WTC11 (cell line): Measurements from ENCODE around the gene PTPMT1.

Experiments used
- AFF4 ChIP-seq: sonication (generic); formaldehyde crosslinking; IDR thresholded peaks from 2 replicates; pipeline ENCODE4 v1.8.1; 2023; ENCODE audit warnings: mild to moderate bottlenecking, missing genetic modification reagents, borderline replicate concordance
- ERG ChIP-seq: fragments of 250-450 bp; sonication (Bioruptor Pico); IDR thresholded peaks from 2 replicates; pipeline ENCODE4 v1.8.0; 2021; ENCODE audit warnings: mild to moderate bottlenecking
- ETV6 ChIP-seq: sonication (generic); formaldehyde crosslinking; IDR thresholded peaks from 2 replicates; pipeline ENCODE4 v1.8.1; 2022; ENCODE audit warnings: mild to moderate bottlenecking, missing genetic modification reagents
- FOXJ3 ChIP-seq: sonication (generic); formaldehyde crosslinking; IDR thresholded peaks from 2 replicates; pipeline ENCODE4 v1.9.0; 2021; ENCODE audit warnings: missing genetic modification reagents, mild to moderate bottlenecking, borderline replicate concordance
- GABPB1 ChIP-seq: sonication (generic); formaldehyde crosslinking; IDR thresholded peaks from 2 replicates; pipeline ENCODE4 v1.8.1; 2023; ENCODE audit warnings: mild to moderate bottlenecking, missing genetic modification reagents
- GTF2I ChIP-seq: fragments of 250-450 bp; sonication (Bioruptor Pico); conservative IDR thresholded peaks from 2 replicates; pipeline ENCODE4 v1.4.0; 2021; ENCODE audit warnings: mild to moderate bottlenecking
- JUN ChIP-seq: sonication (generic); formaldehyde crosslinking; IDR thresholded peaks from 2 replicates; pipeline ENCODE4 v1.8.0; 2023; ENCODE audit warnings: mild to moderate bottlenecking, missing genetic modification reagents
- NR2C2 ChIP-seq: sonication (generic); formaldehyde crosslinking; IDR thresholded peaks from 2 replicates; pipeline ENCODE4 v1.8.0; 2022; ENCODE audit warnings: mild to moderate bottlenecking, missing genetic modification reagents
- USF2 ChIP-seq: sonication (generic); formaldehyde crosslinking; IDR thresholded peaks from 2 replicates; pipeline ENCODE4 v1.8.1; 2023; ENCODE audit warnings: mild to moderate bottlenecking, missing genetic modification reagents, moderate library complexity
- ZNF121 ChIP-seq: sonication (generic); formaldehyde crosslinking; IDR thresholded peaks from 2 replicates; pipeline ENCODE4 v1.8.0; 2023; ENCODE audit warnings: missing genetic modification reagents
- TF ChIP-seq, protein P1 (sequence below): sonication (generic); formaldehyde crosslinking; IDR thresholded peaks from 2 replicates; pipeline ENCODE4 v1.8.1; 2022; ENCODE audit warnings: mild to moderate bottlenecking, moderate library complexity, missing genetic modification reagents
- TF ChIP-seq, protein P2 (sequence below): fragments of 200-600 bp; IDR thresholded peaks from 2 replicates; pipeline ENCODE4 v1.8.0; 2022; ENCODE audit warnings: antibody characterized with exemption
- TF ChIP-seq, protein P3 (sequence below): sonication (generic); formaldehyde crosslinking; IDR thresholded peaks from 2 replicates; pipeline ENCODE4 v1.8.0; 2023; ENCODE audit warnings: missing genetic modification reagents, mild to moderate bottlenecking, borderline replicate concordance
- TF ChIP-seq, protein P4 (sequence below): sonication (generic); formaldehyde crosslinking; IDR thresholded peaks from 2 replicates; pipeline ENCODE4 v1.8.1; 2023; ENCODE audit warnings: mild to moderate bottlenecking, moderate library complexity, missing genetic modification reagents

DNA sequence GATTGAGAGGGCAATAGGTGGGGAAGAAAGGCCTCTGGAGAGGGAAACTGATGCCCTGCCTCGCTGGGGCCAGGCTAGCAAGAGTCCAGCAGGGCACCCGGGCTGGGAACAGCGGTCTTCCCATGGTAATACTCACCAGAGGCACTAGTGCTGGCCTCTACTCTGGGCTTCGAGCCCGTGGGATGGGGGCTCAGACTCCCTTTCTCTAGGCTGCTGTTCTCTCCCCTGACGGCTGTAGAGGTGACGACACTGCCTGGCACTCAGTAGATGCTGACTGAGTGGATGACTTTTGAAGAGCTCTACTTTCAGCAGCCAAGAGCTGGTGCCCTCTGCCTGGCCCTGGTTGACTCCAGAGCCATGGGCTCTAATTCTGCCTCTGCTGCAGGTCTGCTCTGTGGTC is 29.6 kb downstream of the PTPMT1 start:
- TF ChIP-seq, protein P1, sequence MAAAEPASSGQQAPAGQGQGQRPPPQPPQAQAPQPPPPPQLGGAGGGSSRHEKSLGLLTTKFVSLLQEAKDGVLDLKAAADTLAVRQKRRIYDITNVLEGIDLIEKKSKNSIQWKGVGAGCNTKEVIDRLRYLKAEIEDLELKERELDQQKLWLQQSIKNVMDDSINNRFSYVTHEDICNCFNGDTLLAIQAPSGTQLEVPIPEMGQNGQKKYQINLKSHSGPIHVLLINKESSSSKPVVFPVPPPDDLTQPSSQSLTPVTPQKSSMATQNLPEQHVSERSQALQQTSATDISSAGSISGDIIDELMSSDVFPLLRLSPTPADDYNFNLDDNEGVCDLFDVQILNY (CRISPR knock-in tag): no peak
- TF ChIP-seq GABPB1: no peak
- TF ChIP-seq, protein P2, sequence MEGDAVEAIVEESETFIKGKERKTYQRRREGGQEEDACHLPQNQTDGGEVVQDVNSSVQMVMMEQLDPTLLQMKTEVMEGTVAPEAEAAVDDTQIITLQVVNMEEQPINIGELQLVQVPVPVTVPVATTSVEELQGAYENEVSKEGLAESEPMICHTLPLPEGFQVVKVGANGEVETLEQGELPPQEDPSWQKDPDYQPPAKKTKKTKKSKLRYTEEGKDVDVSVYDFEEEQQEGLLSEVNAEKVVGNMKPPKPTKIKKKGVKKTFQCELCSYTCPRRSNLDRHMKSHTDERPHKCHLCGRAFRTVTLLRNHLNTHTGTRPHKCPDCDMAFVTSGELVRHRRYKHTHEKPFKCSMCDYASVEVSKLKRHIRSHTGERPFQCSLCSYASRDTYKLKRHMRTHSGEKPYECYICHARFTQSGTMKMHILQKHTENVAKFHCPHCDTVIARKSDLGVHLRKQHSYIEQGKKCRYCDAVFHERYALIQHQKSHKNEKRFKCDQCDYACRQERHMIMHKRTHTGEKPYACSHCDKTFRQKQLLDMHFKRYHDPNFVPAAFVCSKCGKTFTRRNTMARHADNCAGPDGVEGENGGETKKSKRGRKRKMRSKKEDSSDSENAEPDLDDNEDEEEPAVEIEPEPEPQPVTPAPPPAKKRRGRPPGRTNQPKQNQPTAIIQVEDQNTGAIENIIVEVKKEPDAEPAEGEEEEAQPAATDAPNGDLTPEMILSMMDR: no peak
- TF ChIP-seq, protein P3, sequence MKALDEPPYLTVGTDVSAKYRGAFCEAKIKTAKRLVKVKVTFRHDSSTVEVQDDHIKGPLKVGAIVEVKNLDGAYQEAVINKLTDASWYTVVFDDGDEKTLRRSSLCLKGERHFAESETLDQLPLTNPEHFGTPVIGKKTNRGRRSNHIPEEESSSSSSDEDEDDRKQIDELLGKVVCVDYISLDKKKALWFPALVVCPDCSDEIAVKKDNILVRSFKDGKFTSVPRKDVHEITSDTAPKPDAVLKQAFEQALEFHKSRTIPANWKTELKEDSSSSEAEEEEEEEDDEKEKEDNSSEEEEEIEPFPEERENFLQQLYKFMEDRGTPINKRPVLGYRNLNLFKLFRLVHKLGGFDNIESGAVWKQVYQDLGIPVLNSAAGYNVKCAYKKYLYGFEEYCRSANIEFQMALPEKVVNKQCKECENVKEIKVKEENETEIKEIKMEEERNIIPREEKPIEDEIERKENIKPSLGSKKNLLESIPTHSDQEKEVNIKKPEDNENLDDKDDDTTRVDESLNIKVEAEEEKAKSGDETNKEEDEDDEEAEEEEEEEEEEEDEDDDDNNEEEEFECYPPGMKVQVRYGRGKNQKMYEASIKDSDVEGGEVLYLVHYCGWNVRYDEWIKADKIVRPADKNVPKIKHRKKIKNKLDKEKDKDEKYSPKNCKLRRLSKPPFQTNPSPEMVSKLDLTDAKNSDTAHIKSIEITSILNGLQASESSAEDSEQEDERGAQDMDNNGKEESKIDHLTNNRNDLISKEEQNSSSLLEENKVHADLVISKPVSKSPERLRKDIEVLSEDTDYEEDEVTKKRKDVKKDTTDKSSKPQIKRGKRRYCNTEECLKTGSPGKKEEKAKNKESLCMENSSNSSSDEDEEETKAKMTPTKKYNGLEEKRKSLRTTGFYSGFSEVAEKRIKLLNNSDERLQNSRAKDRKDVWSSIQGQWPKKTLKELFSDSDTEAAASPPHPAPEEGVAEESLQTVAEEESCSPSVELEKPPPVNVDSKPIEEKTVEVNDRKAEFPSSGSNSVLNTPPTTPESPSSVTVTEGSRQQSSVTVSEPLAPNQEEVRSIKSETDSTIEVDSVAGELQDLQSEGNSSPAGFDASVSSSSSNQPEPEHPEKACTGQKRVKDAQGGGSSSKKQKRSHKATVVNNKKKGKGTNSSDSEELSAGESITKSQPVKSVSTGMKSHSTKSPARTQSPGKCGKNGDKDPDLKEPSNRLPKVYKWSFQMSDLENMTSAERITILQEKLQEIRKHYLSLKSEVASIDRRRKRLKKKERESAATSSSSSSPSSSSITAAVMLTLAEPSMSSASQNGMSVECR (CRISPR knock-in tag): no peak
- TF ChIP-seq NR2C2 (CRISPR knock-in tag): no peak
- TF ChIP-seq ZNF121 (CRISPR knock-in tag): no peak
- TF ChIP-seq AFF4 (CRISPR knock-in tag): no peak
- TF ChIP-seq USF2: no peak
- TF ChIP-seq, protein P4, sequence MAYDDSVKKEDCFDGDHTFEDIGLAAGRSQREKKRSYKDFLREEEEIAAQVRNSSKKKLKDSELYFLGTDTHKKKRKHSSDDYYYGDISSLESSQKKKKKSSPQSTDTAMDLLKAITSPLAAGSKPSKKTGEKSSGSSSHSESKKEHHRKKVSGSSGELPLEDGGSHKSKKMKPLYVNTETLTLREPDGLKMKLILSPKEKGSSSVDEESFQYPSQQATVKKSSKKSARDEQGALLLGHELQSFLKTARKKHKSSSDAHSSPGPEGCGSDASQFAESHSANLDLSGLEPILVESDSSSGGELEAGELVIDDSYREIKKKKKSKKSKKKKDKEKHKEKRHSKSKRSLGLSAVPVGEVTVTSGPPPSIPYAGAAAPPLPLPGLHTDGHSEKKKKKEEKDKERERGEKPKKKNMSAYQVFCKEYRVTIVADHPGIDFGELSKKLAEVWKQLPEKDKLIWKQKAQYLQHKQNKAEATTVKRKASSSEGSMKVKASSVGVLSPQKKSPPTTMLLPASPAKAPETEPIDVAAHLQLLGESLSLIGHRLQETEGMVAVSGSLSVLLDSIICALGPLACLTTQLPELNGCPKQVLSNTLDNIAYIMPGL (CRISPR knock-in tag): no peak
- TF ChIP-seq JUN (CRISPR knock-in tag): no peak
- TF ChIP-seq FOXJ3 (CRISPR knock-in tag): no peak
- no peak for TF ChIP-seq ERG (CRISPR knock-in tag)
- no peak for TF ChIP-seq ETV6 (CRISPR knock-in tag)
- TF ChIP-seq GTF2I (CRISPR knock-in tag): no peak
